Fibroblast of lung (primary cell): ENCODE data around the gene STK10. TPM values are rescaled to one million over a fixed set of nuclear protein-coding genes. Genes with fewer than 3 reads are reported as not detected.

Experiments used
- DNase-seq, 2 donors: peaks; one replicate each; pipeline versions ENCODE4 v3.0.0 to v3.0.0-alpha.2; 2010; ENCODE audit warnings: low read depth in 2 of 2
- H2AFZ ChIP-seq: 2 replicates; pipeline ENCODE4 v1.5.1; 2012; ENCODE audit warnings: low read length, control low read depth, inconsistent platforms
- H3K27ac ChIP-seq: 2 replicates; pipeline ENCODE4 v1.5.1; 2011; ENCODE audit warnings: low read length, control low read depth; ENCODE audit not compliant: insufficient read depth
- H3K27me3 ChIP-seq: 2 replicates; pipeline ENCODE4 v1.5.1; 2011; ENCODE audit warnings: mild to moderate bottlenecking, low read length; ENCODE audit not compliant: control insufficient read depth, insufficient read depth
- H3K36me3 ChIP-seq: 2 replicates; pipeline ENCODE4 v1.5.1; 2011; ENCODE audit warnings: low read length; ENCODE audit not compliant: control insufficient read depth, insufficient read depth
- H3K4me1 ChIP-seq: 2 replicates; pipeline ENCODE4 v1.5.1; 2011; ENCODE audit warnings: low read length; ENCODE audit not compliant: control insufficient read depth, insufficient read depth; ENCODE audit errors: extremely low read depth
- H3K4me2 ChIP-seq: 2 replicates; pipeline ENCODE4 v1.5.1; 2011; ENCODE audit warnings: low read length, control low read depth; ENCODE audit not compliant: insufficient read depth; ENCODE audit errors: extremely low read depth
- H3K4me3 ChIP-seq, 4 experiments: fragments of 200-600 bp in 1 of 4; sonication (generic) in 1 of 4; replicated peaks in 1 of 4; 2 replicates each; pipeline ENCODE4 v1.5.1; 2011 to 2016; ENCODE audit warnings: low read length in 4 of 4, low read depth in 3 of 4, mild to moderate bottlenecking in 3 of 4, control low read depth in 2 of 4, inconsistent platforms in 1 of 4, mixed read lengths in 1 of 4; ENCODE audit not compliant: insufficient read depth in 1 of 4; ENCODE audit errors: control extremely low read depth in 1 of 4
- H3K79me2 ChIP-seq: 2 replicates; pipeline ENCODE4 v1.5.1; 2012; ENCODE audit warnings: mild to moderate bottlenecking, low read length, inconsistent platforms; ENCODE audit not compliant: control insufficient read depth, insufficient read depth
- H3K9ac ChIP-seq: 2 replicates; pipeline ENCODE4 v1.5.1; 2011; ENCODE audit warnings: mild to moderate bottlenecking, low read length, control low read depth; ENCODE audit not compliant: insufficient read depth
- H3K9me3 ChIP-seq: 2 replicates; pipeline ENCODE4 v1.5.1; 2012; ENCODE audit warnings: low read depth, low read length; ENCODE audit not compliant: control insufficient read depth, insufficient read depth
- H4K20me1 ChIP-seq: 2 replicates; pipeline ENCODE4 v1.5.1; 2011; ENCODE audit warnings: low read length; ENCODE audit not compliant: control insufficient read depth, insufficient read depth; ENCODE audit errors: extremely low read depth
- CTCF ChIP-seq, 2 donors: IDR thresholded peaks in 1 of 2; conservative IDR thresholded peaks in 1 of 2; 1 replicate in 1 of 2; 2 replicates in 1 of 2; pipeline ENCODE4 v1.5.1; 2011 to 2012; ENCODE audit warnings: low read length in 2 of 2, control low read depth in 1 of 2, inconsistent platforms in 1 of 2, low read depth in 1 of 2, mild to moderate bottlenecking in 1 of 2
- EZH2 ChIP-seq: IDR thresholded peaks from 2 replicates; pipeline ENCODE4 v1.5.1; 2012; ENCODE audit warnings: low read length, control low read depth, mild to moderate bottlenecking; ENCODE audit errors: missing control alignments
- polyA plus RNA-seq, 2 donors: library from polyadenylated mRNA; depleted of rRNA in 1 of 2; stranded (reverse) in 1 of 2; unstranded in 1 of 2; fragments of >200 nt; gene quantifications; 2 replicates each; pipeline ENCODE4 v1.2.1, GENCODE V29; 2011 to 2012; ENCODE audit warnings: missing spikeins in 1 of 2
- total RNA-seq: library from RNA; depleted of rRNA; stranded (reverse); fragments of >200 nt; gene quantifications from 2 replicates; pipeline ENCODE4 v1.2.1, GENCODE V29; 2014

Gene STK10
- total and polyA plus RNA-seq, 2 donors (not counting 1 experiment from before 2014, with no cell fraction given) = 8.9 to 16.0 TPM

- Histone ChIP-seq H3K4me1 (no peaks in the 10 kb centered on the region), H3K27me3 (no peaks in the 10 kb centered on the region), H4K20me1 (no peaks in the 10 kb centered on the region), H3K4me2 (no peak overlapping the region), H3K36me3 (no peaks in the 10 kb centered on the region), H3K4me3 (no peak overlapping the region), H3K9ac (no peak overlapping the region), H3K79me2 (no peaks in the 10 kb centered on the region), H3K9me3 (no peaks in the 10 kb centered on the region), H2AFZ (no peak overlapping the region), H3K27ac (no peak overlapping the region)
- TF ChIP-seq CTCF (conservative IDR thresholded peaks at IDR 0.05 in 1 of 2, IDR thresholded peaks at IDR 0.05 in 1 of 2; ENCODE audit: low read depth in 1 of 2, low read length in 2 of 2) = no peak
- no peak for TF ChIP-seq EZH2
- no peak for DNase-seq
Measured at GRCh38 chr5:172194985-172195774, 7.2 kb upstream of the STK10 start.

DNA sequence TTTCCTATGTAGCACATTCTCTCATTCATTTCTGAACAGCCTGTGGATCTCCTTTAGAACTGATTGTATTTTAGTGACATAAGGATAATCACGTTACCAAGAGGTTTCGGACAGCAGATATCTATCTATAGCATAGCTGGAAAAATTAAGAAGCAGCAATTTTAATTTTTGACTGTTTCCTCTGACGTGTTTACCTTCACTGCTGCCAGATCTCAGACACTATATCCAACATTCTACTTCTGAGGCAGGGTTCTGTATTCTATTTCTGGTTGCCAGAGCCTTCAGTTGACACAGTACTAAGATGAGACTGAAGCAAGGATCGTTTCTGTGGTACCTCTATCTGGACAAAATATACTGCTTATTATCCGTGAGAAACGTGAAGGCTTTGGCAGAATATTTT, 5.8 kb upstream of the STK10 start, which contains the start of gene EFCAB9:
TSS of gene EFCAB9 (plus strand) at position 301 of the 400 bp plus-strand sequence. CDS start at position 302, 1 bp downstream.
- Histone ChIP-seq H3K79me2 (no peaks in the 10 kb centered on the region), H3K4me3 (no peak within 1 kb of the TSS), H3K27ac (no peak within 1 kb of the TSS), H3K4me2 (no peak within 1 kb of the TSS), H3K36me3 (no peaks in the 10 kb centered on the region), H2AFZ (no peak within 1 kb of the TSS), H4K20me1 (no peaks in the 10 kb centered on the region), H3K27me3 (no peaks in the 10 kb centered on the region), H3K4me1 (no peaks in the 10 kb centered on the region), H3K9ac (no peak within 1 kb of the TSS), H3K9me3 (no peaks in the 10 kb centered on the region)
- TF ChIP-seq CTCF (conservative IDR thresholded peaks at IDR 0.05 in 1 of 2, IDR thresholded peaks at IDR 0.05 in 1 of 2; ENCODE audit: low read depth in 1 of 2, low read length in 2 of 2) (no peak), EZH2 (no peak)
- DNase-seq = no peak

DNA sequence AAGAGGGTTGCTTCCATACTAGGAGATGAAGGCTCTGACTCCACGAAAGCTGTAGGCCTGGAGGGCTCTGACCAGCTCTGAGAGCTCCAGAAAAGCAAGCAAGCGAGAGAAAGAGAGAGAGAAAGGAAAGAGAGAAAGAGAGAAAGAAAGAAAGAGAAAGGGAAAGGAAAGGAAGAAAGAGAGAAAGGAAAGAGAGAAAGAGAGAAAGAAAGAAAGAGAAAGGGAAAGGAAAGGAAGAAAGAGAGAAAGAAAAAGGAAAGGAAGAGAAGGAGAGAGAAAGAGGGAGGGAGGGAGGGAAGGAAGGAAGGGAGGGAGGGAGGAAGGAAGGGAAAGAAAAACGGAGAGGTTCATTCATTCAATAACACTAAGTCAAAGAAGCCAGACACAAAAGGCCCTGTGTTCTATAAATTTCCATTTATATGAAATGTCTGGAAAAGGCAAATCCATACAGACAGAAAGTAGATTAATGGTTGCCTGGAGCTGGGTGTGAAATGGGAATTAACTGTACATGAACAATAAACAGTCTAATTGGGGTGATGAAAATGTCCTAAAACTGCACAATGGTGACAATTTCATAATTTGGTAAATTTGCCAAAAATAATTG, 1.8 kb upstream of the STK10 start:
- no peak for DNase-seq
- TF ChIP-seq EZH2 (no peak), CTCF (conservative IDR thresholded peaks at IDR 0.05 in 1 of 2, IDR thresholded peaks at IDR 0.05 in 1 of 2; ENCODE audit: low read depth in 1 of 2, low read length in 2 of 2) (no peak)
- Histone ChIP-seq H3K36me3 (peaks cover 2% of the 10 kb centered on the region), H3K9me3 (no peaks in the 10 kb centered on the region), H3K79me2 (peaks cover 22% of the 10 kb centered on the region), H2AFZ (no peak overlapping the region), H3K9ac (no peak overlapping the region), H3K27ac (no peak overlapping the region), H4K20me1 (no peaks in the 10 kb centered on the region), H3K4me2 (no peak overlapping the region), H3K4me1 (peaks cover 6% of the 10 kb centered on the region), H3K27me3 (no peaks in the 10 kb centered on the region), H3K4me3 (no peak overlapping the region)
